MCF 10A (cell line): ENCODE results near the gene TBC1D17. TPM values are rescaled to one million over a fixed set of nuclear protein-coding genes. Genes with fewer than 3 reads are reported as not detected.

Experiments
- BruUV-seq: library from RNA; stranded (reverse); fragments of 400-500 nt; replicated peaks from 2 replicates; lab custom pipeline; 2021; lab: Mats Ljungman, UMichigan
- CTCF ChIA-PET: fragments of 300-600 bp; sonication (Branson Sonifier 250); formaldehyde crosslinking; extraction: SDS; loops from one replicate; lab custom pipeline; 2021; ENCODE audit warnings: antibody characterized with exemption, inconsistent platforms; lab: Yijun Ruan, JAX
- POLR2A ChIA-PET: fragments of 300-600, 350-650 bp; sonication (Branson Sonifier 250); formaldehyde crosslinking; extraction: SDS; loops from one replicate; lab custom pipeline; 2020; ENCODE audit warnings: antibody characterized with exemption, inconsistent platforms; lab: Yijun Ruan, JAX
- DNase-seq: peaks from one replicate; pipeline ENCODE4 v3.0.0-alpha.2; 2018; ENCODE audit not compliant: unreplicated experiment
- H3K27ac Mint-ChIP-seq: one replicate; pipeline ENCODE4 v1.8.0; 2022; ENCODE audit warnings: mild to moderate bottlenecking, low read depth, mixed read lengths; ENCODE audit not compliant: unreplicated experiment
- H3K27me3 Mint-ChIP-seq: one replicate; pipeline ENCODE4 v1.8.0; 2022; ENCODE audit warnings: mixed read lengths; ENCODE audit not compliant: insufficient read depth, unreplicated experiment
- H3K36me3 Mint-ChIP-seq: one replicate; pipeline ENCODE4 v1.8.0; 2022; ENCODE audit warnings: mild to moderate bottlenecking, moderate library complexity, mixed read lengths; ENCODE audit not compliant: insufficient read depth, unreplicated experiment
- H3K4me1 Mint-ChIP-seq: one replicate; pipeline ENCODE4 v1.8.0; 2022; ENCODE audit warnings: mixed read lengths; ENCODE audit not compliant: insufficient read depth, unreplicated experiment
- H3K4me3 Mint-ChIP-seq: one replicate; pipeline ENCODE4 v1.8.0; 2022; ENCODE audit warnings: mild to moderate bottlenecking, moderate library complexity, mixed read lengths; ENCODE audit not compliant: unreplicated experiment
- H3K9me3 Mint-ChIP-seq: one replicate; pipeline ENCODE4 v1.8.0; 2022; ENCODE audit warnings: mixed read lengths; ENCODE audit not compliant: unreplicated experiment
- intact Hi-C: fragments of 100-400 bp; cut with micrococcal nuclease; formaldehyde crosslinking; loops from 2 replicates; pipeline ENCODE4 v1.14.1; 2022
- total RNA-seq: library from RNA; stranded (reverse); gene quantifications from 2 replicates; pipeline ENCODE4 v1.2.3, GENCODE V29; 2022
- TF ChIP-seq, protein P1 (sequence below): fragments of 200-600 bp; IDR thresholded peaks from one replicate; pipeline ENCODE4 v1.8.0; 2022; ENCODE audit warnings: antibody characterized with exemption, mild to moderate bottlenecking; ENCODE audit not compliant: unreplicated experiment

TBC1D17 gene
- total RNA-seq, 1 experiment from 2014 or later = 25.5 TPM

DNA sequence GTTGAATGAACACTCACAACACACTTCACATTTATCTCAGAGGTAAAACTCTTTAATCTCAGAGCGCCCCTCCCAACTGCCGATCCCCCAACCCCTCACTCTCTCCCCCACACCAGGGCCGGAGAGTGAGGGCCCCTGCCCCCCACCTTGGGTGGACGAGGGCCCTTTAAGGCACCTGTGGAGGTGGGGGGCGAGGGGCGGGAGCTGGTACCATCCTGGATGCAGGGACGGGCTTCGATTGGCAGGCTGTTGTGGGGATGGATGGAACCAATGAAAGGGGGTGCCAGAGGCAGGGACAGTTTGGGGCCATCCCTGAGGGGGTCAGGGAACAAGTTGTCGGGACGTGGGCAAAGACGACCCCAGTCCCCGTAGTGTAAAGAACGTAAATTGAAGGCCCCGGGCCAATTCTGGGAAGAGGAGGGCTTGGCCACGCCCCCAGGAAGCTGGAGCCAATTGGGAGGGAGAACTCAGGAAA, 8.5 kb upstream of the TBC1D17 start:
- TSS peak; percentile 23 for BruUV-seq
- no peaks in the 10 kb centered on the region for H3K27me3 Mint-ChIP-seq
- DNase-seq = no peak
- CTCF ChIA-PET = interaction anchor here (0.5 kb wide), 1 partner anchor 69 kb away, joined by 3 read pairs; no protein-coding TSS in a partner anchor
- no peak overlapping the region for H3K27ac Mint-ChIP-seq
- H3K4me1 Mint-ChIP-seq = peaks cover 5% of the 10 kb centered on the region
- H3K36me3 Mint-ChIP-seq = peaks cover 56% of the 10 kb centered on the region
- H3K4me3 Mint-ChIP-seq = no peak overlapping the region
- intact Hi-C loops = loop anchor here (2.0 to 5.0 kb wide), 2 partner anchors 52 to 102 kb away; partner anchors contain the start of genes AP2A1 and MED25
- no peaks in the 10 kb centered on the region for H3K9me3 Mint-ChIP-seq
- POLR2A ChIA-PET = interaction anchor here (0.5 to 6.7 kb wide), 21 partner anchors 8 to 1531 kb away, joined by 3 to 78 read pairs (median 5); partner anchors contain the start of genes AKT1S1, AP2A1, ATF5 and BCL2L12
- TF ChIP-seq, protein P1, sequence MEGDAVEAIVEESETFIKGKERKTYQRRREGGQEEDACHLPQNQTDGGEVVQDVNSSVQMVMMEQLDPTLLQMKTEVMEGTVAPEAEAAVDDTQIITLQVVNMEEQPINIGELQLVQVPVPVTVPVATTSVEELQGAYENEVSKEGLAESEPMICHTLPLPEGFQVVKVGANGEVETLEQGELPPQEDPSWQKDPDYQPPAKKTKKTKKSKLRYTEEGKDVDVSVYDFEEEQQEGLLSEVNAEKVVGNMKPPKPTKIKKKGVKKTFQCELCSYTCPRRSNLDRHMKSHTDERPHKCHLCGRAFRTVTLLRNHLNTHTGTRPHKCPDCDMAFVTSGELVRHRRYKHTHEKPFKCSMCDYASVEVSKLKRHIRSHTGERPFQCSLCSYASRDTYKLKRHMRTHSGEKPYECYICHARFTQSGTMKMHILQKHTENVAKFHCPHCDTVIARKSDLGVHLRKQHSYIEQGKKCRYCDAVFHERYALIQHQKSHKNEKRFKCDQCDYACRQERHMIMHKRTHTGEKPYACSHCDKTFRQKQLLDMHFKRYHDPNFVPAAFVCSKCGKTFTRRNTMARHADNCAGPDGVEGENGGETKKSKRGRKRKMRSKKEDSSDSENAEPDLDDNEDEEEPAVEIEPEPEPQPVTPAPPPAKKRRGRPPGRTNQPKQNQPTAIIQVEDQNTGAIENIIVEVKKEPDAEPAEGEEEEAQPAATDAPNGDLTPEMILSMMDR = no peak

DNA sequence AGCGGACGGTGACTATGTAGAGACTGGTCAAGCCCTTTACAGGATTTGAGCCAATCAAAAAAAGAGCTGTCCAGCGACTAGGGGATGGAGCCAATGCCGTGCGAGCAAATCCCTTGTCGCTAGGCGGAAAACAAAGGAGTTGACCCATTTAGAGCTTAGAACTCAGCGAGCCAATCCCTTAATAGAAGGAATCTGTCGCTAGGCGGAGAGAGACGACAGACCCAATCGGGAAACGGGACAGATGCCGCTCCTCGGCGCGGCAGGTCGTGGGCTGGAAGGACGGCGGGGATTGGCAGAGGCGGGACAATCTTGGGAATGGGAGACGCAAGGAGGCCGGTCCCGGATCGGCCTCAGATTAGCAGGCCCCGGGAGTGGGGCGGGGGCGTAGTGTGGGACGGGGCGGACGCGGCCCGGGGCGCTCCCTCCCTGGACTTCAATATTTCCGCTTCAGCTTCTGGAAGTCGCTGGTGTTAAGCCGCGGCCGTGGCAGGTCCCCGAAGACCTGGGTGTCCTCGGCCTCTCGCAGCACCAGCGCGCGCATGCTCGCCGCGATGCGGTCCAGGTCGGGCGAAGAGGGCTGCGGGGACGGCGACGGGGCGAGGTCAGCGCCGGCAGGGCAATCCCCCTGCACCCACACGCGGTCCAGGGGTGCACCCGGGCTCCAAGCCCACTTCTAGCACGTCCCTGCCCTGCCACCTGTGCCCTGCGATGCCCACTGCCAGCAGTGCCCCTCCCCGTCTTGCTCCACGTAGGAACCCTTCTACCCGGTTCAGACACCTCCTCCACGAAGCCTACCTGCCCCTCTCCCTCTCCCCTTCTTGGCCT, 7.8 kb upstream of the TBC1D17 start:
- no peak overlapping the region for H3K27ac Mint-ChIP-seq
- no peak overlapping the region for H3K4me3 Mint-ChIP-seq
- peaks cover 50% of the 10 kb centered on the region for H3K36me3 Mint-ChIP-seq

DNA sequence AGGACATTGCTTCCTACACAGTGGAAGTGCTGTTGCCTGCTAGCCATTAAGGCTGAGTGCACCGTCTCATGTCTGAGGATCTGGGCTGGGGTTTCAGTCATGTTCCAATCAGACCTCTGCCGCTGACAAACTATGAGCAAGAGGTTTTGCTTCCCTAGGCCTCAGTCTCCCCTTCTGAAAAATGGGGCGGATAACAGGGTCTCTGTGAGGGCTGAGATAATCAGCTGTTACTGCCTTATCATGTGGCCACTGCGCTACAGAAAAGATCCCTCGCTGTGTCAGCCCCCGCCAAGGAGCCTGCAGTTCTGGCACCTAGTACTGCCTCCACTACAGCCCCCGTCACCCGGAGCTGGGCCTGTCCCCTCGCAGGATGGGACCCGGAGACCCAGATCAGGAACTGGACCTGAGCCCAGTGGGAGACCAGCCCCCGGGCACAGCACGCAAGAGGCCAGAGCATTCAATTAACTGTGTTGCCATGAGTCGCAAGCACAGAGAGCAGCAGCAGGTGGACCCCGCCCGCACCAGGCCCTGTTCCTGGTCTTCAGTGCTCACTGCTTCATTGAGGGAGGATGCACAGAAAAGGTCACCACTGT, 7.1 kb upstream of the TBC1D17 start:
- DNase-seq = no peak
- Mint-ChIP-seq H3K9me3 (no peaks in the 10 kb centered on the region), H3K4me1 (peaks cover 8% of the 10 kb centered on the region), H3K27me3 (no peaks in the 10 kb centered on the region), H3K27ac (no peak overlapping the region), H3K4me3 (no peak overlapping the region), H3K36me3 (peaks cover 43% of the 10 kb centered on the region)
- ChIA-PET CTCF (no interaction called here), POLR2A (interaction anchor here (1.6 to 2.8 kb wide), 2 partner anchors 18 to 206 kb away, joined by 9 to 40 read pairs; partner anchors contain the start of genes BCL2L12, IRF3 and PTOV1)
- BruUV-seq = no TSS peak
- intact Hi-C loops = no loop called here
- TF ChIP-seq, protein P1 = no peak

More for the DNA sequence above, 7.8 kb upstream of the TBC1D17 start:
- POLR2A ChIA-PET = interaction anchor here (0.5 to 6.7 kb wide), 20 partner anchors 7 to 1531 kb away, joined by 3 to 78 read pairs (median 6); partner anchors contain the start of genes AKT1S1, AP2A1, ATF5 and BCL2L12
- TF ChIP-seq, protein P1 = no peak
- Mint-ChIP-seq H3K9me3 (no peaks in the 10 kb centered on the region), H3K4me1 (peaks cover 5% of the 10 kb centered on the region), H3K27me3 (no peaks in the 10 kb centered on the region)
- DNase-seq = peak; percentile 100
- intact Hi-C loops = loop anchor here (2.0 to 5.0 kb wide), 2 partner anchors 52 to 103 kb away; partner anchors contain the start of genes AP2A1 and MED25
- BruUV-seq = no TSS peak
- CTCF ChIA-PET = interaction anchor here (0.5 kb wide), 1 partner anchor 68 kb away, joined by 3 read pairs; no protein-coding TSS in a partner anchor
